K562 (cell line): ENCODE results near the gene RELL2. TPM values are rescaled to one million over a fixed set of nuclear protein-coding genes. Genes with fewer than 3 reads are reported as not detected.

Source experiments
- ATAC-seq: fragments of 200-7000 bp; cut with Tn5 transposase; 3 replicates; pipeline ENCODE4 v1.9.1; 2020; ENCODE audit warnings: moderate library complexity
- BruUV-seq: library from RNA; stranded (reverse); fragments of 400-500 nt; replicated peaks from 2 replicates; lab custom pipeline; 2021; lab: Mats Ljungman, UMichigan
- CTCF ChIA-PET: fragments of 300-600 bp; formaldehyde crosslinking; extraction: SDS; loops from one replicate; lab custom pipeline; 2021; ENCODE audit warnings: low intra/inter-chr PET ratio; lab: Yijun Ruan, JAX
- POLR2A ChIA-PET: fragments of 300-600, 350-650 bp; sonication (Branson Sonifier 250); formaldehyde crosslinking; extraction: SDS; loops from one replicate; lab custom pipeline; 2021; ENCODE audit warnings: antibody characterized with exemption, inconsistent platforms; lab: Yijun Ruan, JAX
- DNase-seq, 4 experiments: peaks; one replicate each; pipeline versions ENCODE4 v3.0.0 to v3.0.0-alpha.2; 2011 to 2018; ENCODE audit warnings: low spot score in 3 of 4, mixed read lengths in 3 of 4; ENCODE audit errors: extremely low read depth in 1 of 4
- FAIRE-seq: peaks from 2 replicates; lab custom pipeline; 2011; peaks lifted over from hg19 to GRCh38; lab: Jason Lieb, UNC
- H2AFZ ChIP-seq: 2 replicates; pipeline ENCODE4 v1.6.0; 2011; ENCODE audit warnings: low read depth, low read length, control low read depth, inconsistent platforms
- H3K27ac ChIP-seq: fragments of 200-600 bp; 3 replicates; pipeline ENCODE4 v1.8.0; 2011; ENCODE audit warnings: low read depth, mild to moderate bottlenecking, control low read depth, inconsistent platforms, low read length, moderate library complexity, mixed read lengths; ENCODE audit errors: extremely low read depth
- H3K27me3 ChIP-seq, 2 experiments: fragments of 300-600 bp in 1 of 2; 2 replicates in 1 of 2; 3 replicates in 1 of 2; pipeline versions ENCODE4 v1.6.0 to v1.8.0; 2011; ENCODE audit warnings: inconsistent platforms in 2 of 2, low read length in 2 of 2, mild to moderate bottlenecking in 1 of 2, mixed read lengths in 1 of 2, moderate library complexity in 1 of 2; ENCODE audit not compliant: control insufficient read depth in 2 of 2, insufficient read depth in 2 of 2
- H3K36me3 ChIP-seq: fragments of 300-600 bp; 3 replicates; pipeline ENCODE4 v1.8.0; 2011; ENCODE audit warnings: mild to moderate bottlenecking, low read length, inconsistent platforms; ENCODE audit not compliant: control insufficient read depth, insufficient read depth
- H3K4me1 ChIP-seq, 2 experiments: fragments of 200-600 bp in 1 of 2; replicated peaks in 1 of 2; 2 replicates in 1 of 2; 3 replicates in 1 of 2; pipeline versions ENCODE4 v1.5.1 to v1.8.0; 2011; ENCODE audit warnings: inconsistent platforms in 2 of 2, low read length in 2 of 2, mild to moderate bottlenecking in 1 of 2, mixed read lengths in 1 of 2, moderate library complexity in 1 of 2; ENCODE audit not compliant: control insufficient read depth in 2 of 2, insufficient read depth in 2 of 2
- H3K4me2 ChIP-seq: 2 replicates; pipeline ENCODE4 v1.6.1; 2011; ENCODE audit warnings: low read length, control low read depth, inconsistent platforms, mixed read lengths; ENCODE audit not compliant: insufficient read depth
- H3K4me3 ChIP-seq: fragments of 200-600 bp; sonication (generic), shearing (Covaris generic); 2 replicates; pipeline ENCODE4 v1.5.1; 2016; ENCODE audit warnings: control low read depth, inconsistent platforms
- H3K79me2 ChIP-seq: fragments of 200-600 bp; 3 replicates; pipeline ENCODE4 v1.8.0; 2011; ENCODE audit warnings: low read length, inconsistent platforms; ENCODE audit not compliant: control insufficient read depth, insufficient read depth
- H3K9ac ChIP-seq, 2 experiments: 2 replicates each; pipeline versions ENCODE4 v1.6.0 to v1.6.1; 2011; ENCODE audit warnings: low read depth in 2 of 2, low read length in 2 of 2, control low read depth in 1 of 2, inconsistent platforms in 1 of 2, mild to moderate bottlenecking in 1 of 2, mixed read lengths in 1 of 2; ENCODE audit not compliant: insufficient read depth in 1 of 2
- H3K9me1 ChIP-seq: one replicate; pipeline ENCODE4 v1.6.0; 2011; ENCODE audit warnings: inconsistent platforms, mild to moderate bottlenecking, low read length, moderate library complexity; ENCODE audit not compliant: control insufficient read depth, insufficient read depth
- H3K9me3 ChIP-seq: replicated peaks from 2 replicates; pipeline ENCODE4 v1.5.1; 2011; ENCODE audit warnings: low read depth, low read length, inconsistent platforms; ENCODE audit not compliant: control insufficient read depth, insufficient read depth
- H4K20me1 ChIP-seq: replicated peaks from 2 replicates; pipeline ENCODE4 v1.6.1; 2011; ENCODE audit warnings: low read length, inconsistent platforms, mixed read lengths; ENCODE audit not compliant: control insufficient read depth, insufficient read depth
- ELF1 ChIP-seq: fragments of 200-800 bp; sonication (Bioruptor generic); IDR thresholded peaks from 2 replicates; pipeline ENCODE4 v1.6.1; 2016; ENCODE audit warnings: missing genetic modification characterization, missing compliant biosample characterization
- EP300 ChIP-seq: IDR thresholded peaks from 2 replicates; pipeline ENCODE4 v1.6.1; 2012; ENCODE audit warnings: low read length, improper control_type of control experiment
- ETV6 ChIP-seq, 3 experiments: fragments of 150-350 bp in 1 of 3; sonication (generic) in 1 of 3; formaldehyde crosslinking in 1 of 3; IDR thresholded peaks; 2 replicates each; pipeline versions ENCODE4 v1.6.1 to v1.8.0; 2014 to 2022; ENCODE audit warnings: borderline replicate concordance in 2 of 3, low read depth in 2 of 3, antibody characterized with exemption in 1 of 3, low read length in 1 of 3, mild to moderate bottlenecking in 1 of 3, missing genetic modification reagents in 1 of 3
- LCOR ChIP-seq: sonication (generic); formaldehyde crosslinking; IDR thresholded peaks from 2 replicates; pipeline ENCODE4 v1.8.0; 2022; ENCODE audit warnings: mild to moderate bottlenecking, missing genetic modification reagents
- MYC ChIP-seq, 2 experiments: fragments of 250-450 bp in 1 of 2; sonication (Bioruptor Pico) in 1 of 2; IDR thresholded peaks; 2 replicates each; pipeline versions ENCODE4 v1.5.1 to v1.6.1; 2012 to 2021; ENCODE audit warnings: low read depth in 2 of 2, borderline replicate concordance in 1 of 2, improper control_type of control experiment in 1 of 2, low read length in 1 of 2, mild to moderate bottlenecking in 1 of 2, moderate library complexity in 1 of 2
- MYNN ChIP-seq, 2 experiments: sonication (generic); formaldehyde crosslinking in 1 of 2; IDR thresholded peaks; 2 replicates each; pipeline versions ENCODE4 v1.5.0 to v1.6.1; 2016 to 2020; ENCODE audit warnings: antibody characterized with exemption in 1 of 2, missing genetic modification reagents in 1 of 2
- PML ChIP-seq: IDR thresholded peaks from 2 replicates; pipeline ENCODE4 v1.6.1; 2012; ENCODE audit warnings: low read length, inconsistent platforms
- POLR3G ChIP-seq: IDR thresholded peaks from 2 replicates; pipeline ENCODE4 v1.6.1; 2011; ENCODE audit not compliant: insufficient read length, insufficient replicate concordance; ENCODE audit errors: extremely low read depth
- REST ChIP-seq, 2 experiments: fragments of 450-650 bp; formaldehyde crosslinking in 1 of 2; IDR thresholded peaks; 2 replicates each; pipeline versions ENCODE4 v1.4.0 to v1.6.1; 2014 to 2020; ENCODE audit warnings: mild to moderate bottlenecking in 2 of 2, borderline replicate concordance in 1 of 2, low read depth in 1 of 2
- TCF3 ChIP-seq: sonication (generic); formaldehyde crosslinking; IDR thresholded peaks from 2 replicates; pipeline ENCODE4 v1.4.0; 2020; ENCODE audit warnings: mild to moderate bottlenecking, missing genetic modification reagents
- ZNF232 ChIP-seq: sonication (generic); formaldehyde crosslinking; IDR thresholded peaks from 2 replicates; pipeline ENCODE4 v1.8.0; 2022; ENCODE audit warnings: mild to moderate bottlenecking, missing genetic modification reagents
- WGBS: fragments of 100-300 bp; shearing (Covaris generic); methylation state at CpG from one replicate; pipeline ENCODE4 v1.1.6; 2016; ENCODE audit warnings: low coverage, mixed read lengths; ENCODE audit not compliant: insufficient coverage; ENCODE audit errors: missing lambda C conversion rate; 5-methylcytosine and 5-hydroxymethylcytosine counted together
- in situ Hi-C: fragments of 300-500 bp; cut with MboI; formaldehyde crosslinking; loops from 4 replicates; pipeline ENCODE4 v1.15.0; 2018; ENCODE audit warnings: inconsistent platforms, mixed read lengths
- intact Hi-C: fragments of 100-400 bp; cut with micrococcal nuclease; formaldehyde crosslinking; loops from 2 replicates; pipeline ENCODE4 v1.14.2; 2022
- polyA plus RNA-seq, 8 experiments: library from polyadenylated mRNA; depleted of rRNA in 4 of 8; stranded (reverse) in 5 of 8; unstranded in 3 of 8; fragments of >200 nt; fragmentation: Nextera tagmentation in 2 of 8; fragmentation: Illumina TruSeq in 1 of 8; extraction: Ambion mirVana in 2 of 8; extraction: Trizol in 1 of 8; gene quantifications; 2 replicates each; pipeline versions ENCODE4 v1.2.1 to v1.2.3, GENCODE V29; 2011 to 2014; ENCODE audit warnings: inconsistent platforms in 1 of 8, missing spikeins in 1 of 8
- total RNA-seq, 7 experiments: library from RNA; depleted of rRNA in 6 of 7; stranded (reverse); fragments of >200 nt in 6 of 7; fragmentation: Illumina TruSeq in 2 of 7; extraction: Trizol in 2 of 7; gene quantifications; 2 replicates each; pipeline versions ENCODE4 v1.2.1 to v1.2.3, GENCODE V29; 2011 to 2021; ENCODE audit warnings: low replicate concordance in 1 of 7

Gene RELL2
- total and polyA plus RNA-seq, 9 of the 15 experiments (the other 6 are each of a cell fraction or from before 2014, with no cell fraction given): 0.06 to 36.0 (median 14.3) TPM

DNA sequence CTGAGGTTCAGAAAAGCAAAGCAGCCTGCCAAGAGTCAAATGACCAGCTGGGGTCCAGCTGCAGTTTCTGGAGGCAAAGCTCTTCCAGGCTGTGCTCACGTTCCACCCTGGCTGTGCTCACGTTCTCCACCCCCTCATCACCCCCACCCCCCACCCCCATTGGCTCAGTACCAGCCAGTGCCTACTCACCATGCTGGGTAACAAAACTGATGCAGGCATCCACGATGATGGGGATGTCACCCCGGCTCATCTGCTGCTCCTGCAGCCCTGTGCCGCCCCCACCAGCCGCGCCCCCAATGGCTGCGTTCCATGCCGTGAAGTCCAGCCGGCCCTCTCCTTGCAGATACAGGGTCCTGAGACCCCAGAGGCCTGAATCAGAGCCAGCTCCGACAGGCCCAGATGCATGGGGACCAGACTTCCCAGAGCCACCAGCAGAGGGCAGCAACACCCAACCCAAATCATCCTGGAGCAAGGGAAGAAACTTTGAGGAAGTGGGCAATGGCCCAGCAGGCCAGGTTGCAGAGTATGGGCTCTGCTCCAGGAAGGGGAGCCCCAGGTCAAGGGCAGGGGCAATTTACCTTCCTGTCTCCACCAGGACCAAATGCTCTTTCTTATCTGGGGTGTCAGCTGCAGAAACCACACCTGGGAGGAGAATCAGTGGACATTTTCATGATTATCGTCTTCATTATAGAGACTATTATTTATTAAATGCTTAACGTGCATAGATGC lies 28.1 kb downstream of the RELL2 start:
- FAIRE-seq (peak; percentile 95), ATAC-seq (peak; percentile 97), DNase-seq (peak; percentile 76 to 86 (median 78))
- peaks cover 5 to 6% of the 10 kb centered on the region in 2 experiments; a peak in 4 of 5 replicates for H3K4me1 ChIP-seq
- H3K4me3 ChIP-seq: no peak overlapping the region
- no peaks in the 10 kb centered on the region for H3K9me1 ChIP-seq
- no peak overlapping the region for H3K9ac ChIP-seq
- 0 out of 3 replicates have a peak, but pooled peaks cover 3% of the 10 kb centered on the region for H3K36me3 ChIP-seq
- ChIA-PET CTCF (interaction anchor here (0.6 to 1.8 kb wide), 9 partner anchors 150 to 923 kb away, joined by 3 to 12 read pairs (median 3); partner anchors contain the start of gene PCDH1), POLR2A (interaction anchor here (0.6 to 1.3 kb wide), 4 partner anchors 8 to 1232 kb away, joined by 3 to 5 read pairs (median 4); no protein-coding TSS in a partner anchor)
- H3K27ac ChIP-seq: no peak overlapping the region
- no TSS peak for BruUV-seq
- H3K27me3 ChIP-seq: no peaks in the 10 kb centered on the region
- no peaks in the 10 kb centered on the region for H3K9me3 ChIP-seq
- no peaks in the 10 kb centered on the region for H3K79me2 ChIP-seq
- intact Hi-C loops: loop anchor here (1.0 to 10.0 kb wide), 5 partner anchors 27 to 480 kb away; partner anchors contain the start of gene RNF14
- in situ Hi-C loops: no loop called here
- H3K4me2 ChIP-seq: no peak overlapping the region; the same call in 1 of the 2 replicates
- 0 out of 2 replicates have a peak overlapping the region, but pooled peaks have one; percentile 64 for H2AFZ ChIP-seq
- no peaks in the 10 kb centered on the region for H4K20me1 ChIP-seq
- 33% methylated on average over 9 of the region's 13 CpGs for WGBS
- 0 out of 2 replicates have a peak, but pooled peaks have one; percentile 13 for TF ChIP-seq EP300
- no peak for TF ChIP-seq ZNF232 (CRISPR knock-in tag)
- TF ChIP-seq PML: no peak
- TF ChIP-seq ELF1: peak; percentile 80
- TF ChIP-seq TCF3 (CRISPR knock-in tag): peak; percentile 49; the same call in 1 of the 2 replicates
- peak in 1 of 2 experiments; percentile 63; a peak in 1 of 4 replicates for TF ChIP-seq ETV6 (IDR thresholded peaks at IDR 0.05; ENCODE audit: borderline replicate concordance in 1 of 2, low read depth in 2 of 2, low read length in 1 of 2)
- TF ChIP-seq ETV6 (CRISPR knock-in tag; IDR thresholded peaks at IDR 0.05; ENCODE audit: borderline replicate concordance): no peak
- TF ChIP-seq REST (IDR thresholded peaks at IDR 0.05; ENCODE audit: borderline replicate concordance): peak; percentile 78
- TF ChIP-seq REST (CRISPR knock-in tag; IDR thresholded peaks at IDR 0.05; ENCODE audit: low read depth): no peak
- TF ChIP-seq MYC (IDR thresholded peaks at IDR 0.05; ENCODE audit: low read depth, low read length): peak; percentile 38
- TF ChIP-seq MYC (CRISPR knock-in tag; IDR thresholded peaks at IDR 0.05; ENCODE audit: borderline replicate concordance, low read depth): no peak
- 0 out of 2 replicates have a peak, but pooled peaks have one; percentile 39 for TF ChIP-seq MYNN (IDR thresholded peaks at IDR 0.05)
- no peak for TF ChIP-seq MYNN (CRISPR knock-in tag; IDR thresholded peaks at IDR 0.05)
- TF ChIP-seq POLR3G: no peak
- peak; percentile 71; the same call in 1 of the 2 replicates for TF ChIP-seq LCOR (CRISPR knock-in tag)
